Fibroblast of the conjunctiva (primary cell): ENCODE data around the gene ELOVL6.
"Not testable (repeated sequence)": the region's sequence is repeated elsewhere in the genome, so short reads cannot be mapped to it uniquely, and the experiment has no call there.

Experiments
- DNase-seq: peaks from one replicate; pipeline ENCODE4 v3.0.0-alpha.2; 2010; ENCODE audit warnings: low read depth

ELOVL6 gene, protein sequence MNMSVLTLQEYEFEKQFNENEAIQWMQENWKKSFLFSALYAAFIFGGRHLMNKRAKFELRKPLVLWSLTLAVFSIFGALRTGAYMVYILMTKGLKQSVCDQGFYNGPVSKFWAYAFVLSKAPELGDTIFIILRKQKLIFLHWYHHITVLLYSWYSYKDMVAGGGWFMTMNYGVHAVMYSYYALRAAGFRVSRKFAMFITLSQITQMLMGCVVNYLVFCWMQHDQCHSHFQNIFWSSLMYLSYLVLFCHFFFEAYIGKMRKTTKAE

DNA sequence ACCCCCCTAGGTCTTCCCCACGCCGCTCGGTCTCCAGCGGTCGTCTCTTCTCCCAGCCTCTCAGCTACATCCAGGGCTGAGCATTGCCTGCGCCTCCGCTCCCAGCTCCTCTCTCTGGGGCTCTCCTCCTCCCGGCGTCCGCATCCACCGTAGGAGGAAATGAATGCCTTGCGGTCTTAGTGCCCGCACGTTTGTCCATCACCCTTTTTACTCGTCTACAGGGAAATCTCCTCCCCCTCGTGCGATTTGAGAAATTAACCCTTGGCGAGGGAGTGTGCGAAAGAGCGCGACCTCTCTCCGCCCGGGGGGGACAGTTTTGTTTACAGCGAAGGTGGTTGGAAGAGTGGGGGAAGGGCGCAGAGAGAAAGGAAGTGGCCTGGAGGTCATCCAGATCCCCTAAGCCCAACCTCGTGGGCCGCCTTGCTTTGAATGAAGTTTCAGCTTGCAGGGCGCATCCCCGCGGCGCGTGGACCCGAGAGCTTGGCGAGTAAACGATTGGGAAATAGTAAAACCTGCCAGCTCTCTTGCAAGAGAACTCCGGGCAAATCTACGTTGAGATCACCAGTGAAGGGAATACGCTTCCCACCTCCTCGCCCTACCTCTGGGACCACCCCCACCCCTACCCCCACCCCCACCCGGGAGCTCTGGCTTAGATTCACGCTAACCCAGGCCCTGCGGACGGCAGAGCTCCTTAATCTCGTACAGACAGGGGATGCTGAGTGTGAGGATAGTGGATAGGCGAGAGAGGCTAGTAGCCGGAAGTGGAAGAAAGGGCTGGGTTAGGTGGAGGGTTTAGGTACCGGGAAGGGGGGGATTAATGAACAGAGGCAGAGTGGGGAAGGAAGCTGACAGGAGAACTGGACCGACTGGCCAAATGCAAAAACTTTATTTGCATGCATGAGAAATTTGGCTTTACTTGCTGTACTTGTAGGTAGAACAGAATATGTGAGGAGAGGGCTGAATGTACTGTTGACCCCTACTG lies at the start of gene ELOVL6:
Gene ELOVL6, minus strand, starts transcription at position 181 of the 982 bp plus-strand sequence. CDS start 280 bp downstream, outside the sequence.
- peak; percentile 71 for DNase-seq

DNA sequence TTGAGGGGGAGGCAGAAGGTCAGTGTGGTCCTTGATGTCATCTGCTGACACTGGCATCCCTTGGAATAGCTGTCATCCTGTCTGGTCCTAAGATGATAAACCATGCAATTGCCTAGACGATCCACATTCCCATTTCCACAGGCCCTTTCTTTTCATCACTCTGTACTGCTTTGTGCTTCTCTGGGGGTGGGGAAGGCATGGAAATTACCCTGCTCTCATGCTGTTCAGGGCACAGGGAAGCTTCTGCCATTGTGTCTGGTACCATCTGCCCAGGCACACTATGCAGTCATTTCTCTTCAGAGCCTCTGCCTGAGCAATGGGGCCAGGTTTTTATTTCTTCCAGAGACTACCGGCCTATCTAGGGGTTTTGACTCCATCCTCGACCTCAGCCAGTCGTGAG lies 49.7 kb upstream of the ELOVL6 start:
- no peak for DNase-seq

DNA sequence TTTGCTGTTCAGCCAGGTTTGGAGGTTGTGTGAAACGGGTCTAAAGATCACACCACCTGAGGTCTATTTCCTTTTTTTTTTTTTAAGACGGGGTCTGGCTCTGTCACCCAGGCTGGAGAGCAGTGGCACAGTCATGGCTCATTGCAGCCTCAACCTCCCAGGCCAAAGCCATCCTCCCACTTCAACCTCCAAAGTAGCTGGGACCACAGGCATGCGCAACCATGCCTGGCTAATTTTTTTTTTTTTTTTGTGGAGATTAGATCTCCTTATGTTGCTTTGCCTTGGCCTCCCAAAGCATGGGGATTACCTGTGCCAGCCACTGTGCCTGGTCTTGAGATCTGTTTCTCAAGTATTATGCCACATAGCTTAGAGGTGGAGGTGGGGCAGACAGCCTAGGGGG lies 49.2 kb upstream of the ELOVL6 start:
- DNase-seq: no peak

DNA sequence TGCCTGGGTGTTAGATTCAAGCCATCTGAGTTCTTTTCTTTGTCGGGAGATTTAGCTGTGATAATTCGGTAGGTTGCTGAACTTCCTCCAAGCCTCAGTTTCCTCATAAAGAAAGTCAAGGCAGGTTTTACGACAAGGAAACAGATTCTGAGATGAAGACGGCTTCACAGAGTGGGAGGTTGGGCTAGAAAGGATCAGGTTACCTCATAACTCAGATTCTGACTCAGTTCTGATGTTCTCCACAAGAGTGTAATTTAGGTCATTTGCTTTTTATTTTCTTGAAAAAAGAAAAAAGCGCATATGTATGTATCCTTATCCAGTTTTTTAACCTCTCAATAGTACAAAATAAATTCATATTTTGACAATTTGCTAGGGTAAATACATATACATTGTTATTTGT lies 47.2 kb upstream of the ELOVL6 start:
- peak; percentile 16 for DNase-seq

DNA sequence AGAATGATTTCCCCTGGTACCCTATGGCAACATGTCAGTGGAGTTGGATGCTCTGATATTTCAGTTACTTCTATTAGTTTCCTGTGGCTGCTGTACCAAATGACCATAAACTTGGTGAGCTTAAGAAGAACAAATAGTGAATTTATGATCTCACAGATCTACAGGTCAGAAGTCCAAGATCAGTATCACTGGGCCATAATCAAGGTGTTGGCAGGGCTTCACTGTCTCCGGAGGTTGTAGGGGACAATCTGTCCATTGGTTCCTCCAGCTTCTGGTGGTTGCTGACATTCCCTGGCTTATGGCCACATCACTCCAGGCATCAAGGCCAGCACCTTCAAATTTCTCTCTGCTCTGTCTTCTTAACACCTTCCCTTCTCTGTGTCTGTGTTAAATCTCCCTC lies 37.9 kb upstream of the ELOVL6 start:
- no peak for DNase-seq

DNA sequence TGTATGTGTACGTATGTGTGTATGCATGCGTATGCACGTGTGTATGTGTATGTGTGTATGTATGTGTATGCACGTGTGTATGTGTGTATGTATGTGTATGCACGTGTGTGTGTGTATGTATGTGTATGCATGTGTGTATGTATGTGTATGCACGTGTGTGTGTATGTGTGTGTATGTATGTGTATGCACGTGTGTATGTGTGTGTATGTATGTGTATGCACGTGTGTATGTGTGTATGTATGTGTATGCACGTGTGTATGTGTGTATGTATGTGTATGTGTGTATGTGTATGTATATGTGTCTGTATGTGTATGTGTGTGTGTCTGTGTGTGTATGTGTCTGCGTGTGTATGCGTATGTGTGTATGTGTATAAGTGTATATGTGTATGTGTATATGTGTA lies 35.2 kb upstream of the ELOVL6 start:
- not testable (repeated sequence) for DNase-seq

DNA sequence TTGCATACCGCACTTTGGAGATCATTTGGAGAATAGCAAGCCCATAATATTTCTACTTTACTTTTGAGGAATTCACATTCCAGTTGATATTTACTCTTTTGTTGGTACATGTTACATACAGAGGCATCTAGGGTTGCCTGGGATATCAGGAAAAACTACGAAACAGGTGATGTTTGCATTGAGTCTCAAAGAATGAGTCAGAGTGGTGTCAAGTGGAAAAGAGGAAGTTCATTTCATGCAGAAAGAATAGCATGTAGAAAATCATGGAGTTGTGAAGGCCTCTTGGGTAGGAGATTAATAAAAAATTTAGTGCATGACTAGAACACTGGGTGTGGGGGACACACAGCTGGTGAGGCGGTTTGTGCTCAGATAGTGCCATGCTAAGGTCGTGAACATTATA lies 33.5 kb upstream of the ELOVL6 start:
- DNase-seq: no peak

DNA sequence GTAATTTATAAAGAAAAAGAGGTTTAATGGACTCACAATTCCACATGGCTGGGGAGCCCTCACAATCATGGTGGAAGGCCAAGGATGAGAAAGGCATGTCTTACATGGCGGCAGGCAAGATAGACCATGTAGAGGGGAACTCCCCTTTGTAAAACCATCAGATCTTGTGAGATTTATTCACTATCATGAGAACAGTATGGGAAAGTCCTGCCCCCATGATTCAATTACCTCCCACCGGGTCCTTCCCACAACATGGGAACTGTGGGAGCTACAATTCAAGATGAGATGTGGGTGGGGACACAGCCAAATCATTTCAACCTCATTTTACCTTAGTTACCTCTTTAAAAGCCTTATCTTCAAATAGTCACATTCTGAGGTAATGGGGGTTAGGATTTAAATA lies 30.9 kb upstream of the ELOVL6 start:
- no peak for DNase-seq

DNA sequence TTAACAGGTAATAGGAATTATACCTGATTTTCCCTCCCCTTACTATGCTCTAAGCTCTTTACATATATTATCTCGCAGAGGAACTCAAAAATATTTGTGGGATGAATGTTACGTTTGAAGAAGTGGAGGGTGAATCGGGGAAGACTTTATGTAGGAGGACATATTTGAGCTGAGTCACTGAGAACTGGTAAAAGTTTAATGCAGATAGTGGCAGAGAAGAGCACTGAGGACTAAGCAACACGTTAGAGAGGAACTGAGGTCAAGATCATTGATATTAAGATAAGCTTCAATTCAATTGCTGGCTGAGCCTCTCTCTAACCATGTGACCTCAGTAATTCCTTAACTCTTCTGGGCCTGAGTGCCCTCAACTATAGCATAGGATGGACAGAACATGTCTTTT lies 26.4 kb upstream of the ELOVL6 start:
- DNase-seq: no peak

DNA sequence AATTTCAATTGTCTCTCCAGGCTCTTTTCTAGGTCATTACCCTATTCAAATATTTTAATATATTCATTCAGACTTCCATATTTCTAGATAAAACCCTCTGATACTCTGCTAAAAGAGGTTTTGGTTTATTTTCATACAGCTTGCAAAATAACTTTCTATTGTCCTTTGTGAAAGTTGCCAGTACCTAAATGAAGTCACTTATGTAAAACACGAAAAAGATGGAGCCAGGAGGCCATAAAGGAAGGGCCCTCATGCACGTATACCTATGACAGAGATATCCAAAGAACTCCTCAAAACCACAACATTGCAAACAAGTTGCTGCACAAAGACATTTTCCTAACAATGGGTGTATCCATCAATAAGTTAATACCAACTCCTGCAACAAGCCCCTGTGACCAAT lies 25.7 kb upstream of the ELOVL6 start:
- no peak for DNase-seq

DNA sequence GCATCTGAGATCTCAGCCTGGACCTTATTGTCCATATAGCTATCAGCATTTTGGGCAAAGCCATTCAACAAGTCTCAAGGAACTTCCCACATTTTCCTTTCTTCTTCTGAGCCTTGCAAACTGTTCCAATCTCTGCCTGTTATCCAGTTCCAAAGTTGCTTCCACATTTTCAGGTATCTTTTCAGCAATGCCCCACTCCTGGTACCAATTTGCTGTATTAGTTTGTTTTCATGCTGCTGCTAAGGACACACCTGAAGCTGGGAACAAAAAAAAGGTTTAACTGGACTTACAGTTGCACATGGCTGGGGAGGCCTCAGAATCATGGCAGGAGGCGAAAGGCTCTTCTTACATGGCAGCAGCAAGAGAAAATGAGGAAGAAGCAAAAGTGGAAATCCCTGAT lies 20.5 kb upstream of the ELOVL6 start:
- DNase-seq: not testable (repeated sequence)

DNA sequence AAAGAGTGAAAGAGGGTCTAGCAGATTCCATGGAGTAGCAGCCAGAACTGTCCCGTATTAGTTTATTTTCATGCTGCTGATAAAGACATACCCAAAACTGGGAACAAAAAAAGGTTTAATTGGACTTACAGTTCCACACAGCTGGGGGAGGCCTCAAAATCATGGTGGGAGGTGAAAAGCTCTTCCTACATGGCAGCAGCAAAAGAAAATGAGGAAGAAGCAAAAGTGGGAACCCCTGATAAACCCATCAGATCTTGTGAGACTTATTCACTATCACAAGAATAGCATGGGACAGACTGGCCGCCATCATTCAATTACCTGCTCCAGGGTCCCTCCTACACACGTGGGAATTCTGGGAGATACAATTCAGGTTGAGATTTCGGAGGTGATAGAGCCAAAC lies 18.8 kb upstream of the ELOVL6 start:
- DNase-seq: not testable (repeated sequence)

DNA sequence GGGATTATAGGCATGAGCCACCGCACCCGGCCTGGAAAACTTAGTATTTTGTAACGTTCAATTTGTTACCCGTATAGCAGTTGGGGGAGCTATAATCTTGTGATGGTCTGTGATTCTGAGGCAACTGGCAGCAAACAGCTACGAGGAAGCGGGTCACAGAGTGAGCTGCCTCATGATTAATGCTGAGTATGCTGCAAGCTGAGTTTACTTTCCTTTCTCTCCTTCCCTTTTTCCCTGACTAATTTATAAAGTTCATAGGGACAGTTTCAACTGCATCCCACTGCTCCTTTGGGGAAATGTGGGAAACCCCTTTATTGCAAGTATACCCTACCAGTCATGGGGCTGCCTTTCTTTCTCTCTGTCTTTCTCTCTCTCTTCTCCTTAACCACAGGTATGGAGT lies 17.7 kb upstream of the ELOVL6 start:
- no peak for DNase-seq

DNA sequence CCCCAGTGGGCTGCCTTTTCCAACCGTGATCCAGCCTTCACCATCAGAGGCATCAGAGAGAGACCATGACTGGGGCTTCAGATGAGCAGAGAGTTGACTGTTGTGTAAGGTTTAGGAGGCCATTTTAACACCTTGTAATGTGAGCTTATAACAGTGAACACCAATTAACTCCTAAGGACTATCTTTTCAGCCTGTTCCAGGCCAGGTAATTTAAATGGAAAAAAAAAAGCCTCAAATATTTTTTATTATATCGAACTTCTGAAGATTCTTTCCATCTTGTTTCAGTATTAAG lies 13.3 kb upstream of the ELOVL6 start:
- no peak for DNase-seq

DNA sequence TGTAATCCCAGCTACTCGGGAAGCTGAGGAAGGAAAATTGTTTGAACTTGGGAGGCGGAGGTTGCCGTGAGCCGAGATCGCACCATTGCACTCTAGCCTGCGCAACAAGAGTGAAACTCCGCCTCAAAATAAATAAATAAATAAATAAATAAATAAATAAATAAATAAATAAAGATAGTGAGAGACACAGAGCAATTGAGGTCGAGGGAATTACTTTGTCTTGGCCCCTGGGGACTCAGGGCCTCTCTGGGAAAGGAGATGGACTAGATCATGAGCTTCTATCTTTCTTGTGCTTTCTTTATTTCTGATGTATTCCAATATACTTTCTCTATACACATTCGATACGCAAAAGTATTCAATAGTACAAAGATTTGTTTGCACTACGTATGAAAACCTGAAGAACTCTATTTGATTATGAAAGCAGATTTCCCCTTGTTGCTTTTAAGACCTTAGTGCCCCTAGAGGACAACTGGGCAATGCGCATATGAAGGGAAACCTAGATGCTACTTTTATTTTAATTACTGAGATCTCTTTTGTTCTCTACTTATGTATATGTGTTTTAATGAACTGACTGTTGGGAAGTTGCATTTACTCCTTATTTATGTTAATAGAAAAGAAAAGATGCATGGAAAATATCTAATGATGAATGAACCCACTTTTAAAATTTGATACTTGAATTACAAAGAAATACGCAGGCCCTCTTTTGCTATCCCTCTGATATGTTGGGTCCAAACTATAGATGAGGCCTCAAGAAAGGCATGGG lies 12.8 kb upstream of the ELOVL6 start:
- no peak for DNase-seq

DNA sequence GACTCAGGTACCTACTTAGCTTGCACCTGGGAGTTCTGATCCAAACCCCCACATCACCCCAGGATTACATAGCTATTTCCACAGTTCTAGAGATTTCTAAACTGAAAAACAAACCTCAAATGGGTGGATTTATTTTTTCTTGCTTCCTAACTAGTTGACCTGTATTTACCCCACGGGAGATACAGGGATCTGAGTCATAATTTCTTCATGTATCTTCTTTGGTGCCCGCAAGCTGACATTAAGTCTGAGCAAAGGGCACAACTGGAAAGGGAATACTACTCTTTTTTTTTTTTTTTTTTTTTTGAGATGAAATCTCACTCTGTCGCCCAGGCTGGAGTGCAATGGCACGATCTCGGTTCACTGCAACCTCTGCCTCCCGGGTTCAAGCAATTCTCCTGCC lies 10.0 kb upstream of the ELOVL6 start:
- DNase-seq: no peak

DNA sequence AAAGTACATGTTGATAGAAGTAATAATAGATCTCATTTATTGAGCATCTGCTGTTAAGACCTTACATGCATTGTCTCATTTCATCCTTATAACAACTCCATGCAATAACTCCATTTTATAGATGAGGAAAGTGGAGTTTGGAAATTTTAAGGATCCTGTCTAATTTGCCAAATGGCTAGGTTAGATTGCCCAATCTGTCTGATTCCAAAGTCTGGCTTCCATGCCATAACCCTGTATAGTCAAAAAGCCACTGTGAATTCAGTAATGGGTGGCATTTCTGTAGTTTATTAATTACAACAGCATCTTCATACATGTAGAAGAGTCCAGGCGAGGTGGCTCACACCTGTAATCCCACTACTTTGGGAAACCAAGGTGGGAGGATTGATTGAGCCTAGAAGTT lies 8.8 kb upstream of the ELOVL6 start:
- no peak for DNase-seq

DNA sequence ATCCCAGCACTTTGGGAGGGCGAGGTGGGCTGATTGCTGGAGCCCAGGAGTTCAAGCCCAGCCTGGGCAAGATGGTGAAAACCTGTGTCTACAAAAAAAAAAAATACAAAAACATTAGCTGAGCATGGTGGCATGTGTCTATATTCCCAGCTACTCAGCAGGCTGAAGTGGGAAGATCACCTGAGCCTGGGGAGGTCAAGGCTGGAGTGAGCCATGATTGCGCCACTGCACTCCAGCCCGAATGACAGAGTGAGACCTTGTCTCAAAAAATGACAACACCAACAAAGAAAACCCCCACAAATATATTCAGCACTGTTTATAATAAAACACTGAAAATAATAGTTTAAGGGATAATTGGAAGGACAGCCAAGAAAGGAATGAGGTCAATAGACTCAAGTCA lies 3.6 kb upstream of the ELOVL6 start:
- no peak for DNase-seq

DNA sequence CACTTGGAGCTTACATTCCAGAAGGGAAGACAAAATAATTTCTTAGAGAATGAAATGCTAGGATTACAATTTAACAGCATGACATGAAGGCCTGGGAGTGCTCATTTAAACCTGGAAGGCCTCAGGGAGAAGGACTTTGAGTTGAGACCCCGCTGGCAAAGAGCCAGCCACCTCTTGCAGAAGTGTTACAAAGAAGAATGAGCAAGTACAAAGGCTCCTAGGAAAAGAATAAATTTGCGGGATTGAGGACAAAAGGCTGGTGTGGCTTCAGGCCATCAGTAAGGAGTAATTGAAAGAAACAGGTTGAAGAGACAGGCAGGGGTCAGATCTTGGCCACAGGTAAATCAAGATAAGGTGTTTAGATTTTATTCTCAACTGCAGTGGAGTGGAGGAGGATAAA lies 3.1 kb upstream of the ELOVL6 start:
- DNase-seq: no peak

DNA sequence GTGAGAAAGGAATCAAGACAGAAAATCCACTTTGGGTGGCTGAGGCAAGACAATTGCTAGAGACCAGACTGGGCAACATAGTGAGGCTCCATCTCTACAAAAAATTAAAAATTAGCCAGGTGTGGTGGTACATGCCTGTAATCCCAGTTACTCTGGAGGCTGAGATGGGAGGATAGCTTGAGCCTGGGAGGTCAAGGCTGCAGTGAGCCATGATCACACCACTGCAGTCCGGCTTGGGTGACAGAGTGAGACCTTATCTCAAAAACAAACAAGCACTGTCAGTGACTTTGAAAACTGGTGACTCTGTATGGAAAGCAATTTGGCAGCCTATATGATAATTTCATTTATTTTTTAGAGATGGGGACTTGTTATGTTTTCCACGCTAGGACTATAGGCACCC lies 2.3 kb upstream of the ELOVL6 start:
- no peak for DNase-seq

DNA sequence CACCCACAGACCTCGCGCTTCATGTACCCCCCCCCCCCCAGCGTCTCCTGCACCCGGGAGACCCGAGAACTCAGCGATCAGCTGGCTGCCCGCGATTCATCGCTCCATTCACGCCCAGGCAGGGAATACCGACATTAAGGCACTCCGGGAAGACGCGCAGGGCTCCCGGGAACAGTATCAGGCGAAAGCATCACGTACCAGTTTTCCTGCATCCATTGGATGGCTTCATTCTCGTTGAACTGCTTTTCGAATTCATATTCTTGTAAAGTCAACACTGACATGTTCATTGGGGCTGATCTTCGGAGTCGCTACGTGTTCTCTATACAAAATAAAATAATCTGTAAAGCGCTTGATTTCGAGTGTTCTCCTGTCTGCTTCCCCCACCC lies 373 bp downstream of the ELOVL6 start:
- no peak for DNase-seq

DNA sequence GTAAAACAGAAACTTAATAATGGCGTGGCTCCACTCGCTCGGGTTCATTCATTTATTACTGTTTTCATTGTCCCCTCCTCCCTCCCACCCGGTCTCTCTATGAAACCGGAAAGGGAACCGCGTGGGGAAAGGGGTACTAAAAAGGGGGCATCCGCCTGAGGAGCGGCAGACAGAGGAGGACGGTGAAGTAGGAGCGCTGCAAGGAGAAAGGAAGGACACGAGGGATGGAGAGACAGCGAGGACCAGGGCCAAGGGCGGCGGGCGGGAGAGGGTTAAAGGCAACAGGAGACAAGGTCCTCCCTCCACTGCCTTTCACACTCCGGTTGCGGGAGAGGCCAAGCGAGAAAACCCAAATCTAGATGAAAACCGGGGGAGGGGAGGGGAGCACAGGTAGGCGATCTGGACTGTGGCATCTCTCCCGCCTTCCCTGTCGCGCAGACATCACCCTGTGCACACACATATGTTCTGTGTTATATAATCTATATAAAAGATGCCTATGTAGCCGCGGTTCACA lies 829 bp downstream of the ELOVL6 start:
- no peak for DNase-seq
